Spinal cord (tissue), 10 donors: ENCODE measurements around the gene MAP7D1. TPM values are rescaled to one million over a fixed set of nuclear protein-coding genes. Genes with fewer than 3 reads are reported as not detected.
A peak's percentile ranks its signal among the peaks of the same experiment; 100 is the strongest.

Experiments
- DNase-seq, 6 donors: peaks; one replicate each; pipeline versions ENCODE4 v3.0.0 to v3.0.0-alpha.2; 2013 to 2015; ENCODE audit warnings: low spot score in 6 of 6, low read depth in 4 of 6
- H3K27ac ChIP-seq: one replicate; pipeline ENCODE4 v1.5.1; 2013; ENCODE audit warnings: low read depth, low read length, control low read depth
- H3K27me3 ChIP-seq: one replicate; pipeline ENCODE4 v1.6.1; 2013; ENCODE audit warnings: low read length; ENCODE audit not compliant: control insufficient read depth, insufficient read depth
- H3K36me3 ChIP-seq: one replicate; pipeline ENCODE4 v1.6.1; 2013; ENCODE audit warnings: low read length; ENCODE audit not compliant: control insufficient read depth, insufficient read depth
- H3K4me1 ChIP-seq: one replicate; pipeline ENCODE4 v1.6.1; 2013; ENCODE audit warnings: low read length; ENCODE audit not compliant: control insufficient read depth, insufficient read depth
- H3K4me3 ChIP-seq: one replicate; pipeline ENCODE4 v1.5.1; 2013; ENCODE audit warnings: low read depth, low read length, control low read depth
- H3K9me3 ChIP-seq: one replicate; pipeline ENCODE4 v1.6.1; 2013; ENCODE audit warnings: low read length; ENCODE audit not compliant: control insufficient read depth, insufficient read depth
- WGBS: methylation state at CpG from one replicate; pipeline ENCODE4 v1.1.5; 2013; ENCODE audit warnings: missing lambda C conversion rate; ENCODE audit not compliant: insufficient coverage; 5-methylcytosine and 5-hydroxymethylcytosine counted together
- long read RNA-seq, 4 donors: transcript quantifications; one replicate each; lab custom pipeline, GENCODE V29; 2026
- polyA plus RNA-seq, 2 donors: library from polyadenylated mRNA; unstranded; fragments of 120-200 nt; gene quantifications; one replicate each; pipeline ENCODE4 v1.2.1, GENCODE V29; 2013; ENCODE audit not compliant: insufficient read length in 2 of 2
- total RNA-seq, 2 donors: library from RNA; depleted of rRNA in 1 of 2; stranded (reverse); fragments of 120-200 nt in 1 of 2; fragments of >200 nt in 1 of 2; gene quantifications; one replicate each; pipeline versions ENCODE4 v1.2.3 to v1.2.4, GENCODE V29; 2013 to 2014
- donor health status: healthy.

Gene MAP7D1
- 10 to 100 TPM; 52.4 to 64.5 TPM for total RNA-seq
- 100 to 1,000 TPM; 183 to 209 TPM for polyA plus RNA-seq
- long read RNA-seq, donor 1, transcript MAP7D1-203 (18 exons, 3,238 nt): major isoform, 9 of 60 reads
- long read RNA-seq, donor 1, partial matches to known transcripts: 49 of 60 reads
- long read RNA-seq, donor 1, other reads (novel, unspliced or antisense): 0 of 60 reads
- long read RNA-seq, donor 2, partial matches to known transcripts: 6 of 8 reads
- long read RNA-seq, donor 2, other reads (novel, unspliced or antisense): 0 of 8 reads
- long read RNA-seq, donor 3, partial matches to known transcripts: 29 of 34 reads
- long read RNA-seq, donor 3, other reads (novel, unspliced or antisense): 0 of 34 reads
- long read RNA-seq, donor 4, partial matches to known transcripts: 0 of 1 reads
- long read RNA-seq, donor 4, other reads (novel, unspliced or antisense): 0 of 1 reads

DNA sequence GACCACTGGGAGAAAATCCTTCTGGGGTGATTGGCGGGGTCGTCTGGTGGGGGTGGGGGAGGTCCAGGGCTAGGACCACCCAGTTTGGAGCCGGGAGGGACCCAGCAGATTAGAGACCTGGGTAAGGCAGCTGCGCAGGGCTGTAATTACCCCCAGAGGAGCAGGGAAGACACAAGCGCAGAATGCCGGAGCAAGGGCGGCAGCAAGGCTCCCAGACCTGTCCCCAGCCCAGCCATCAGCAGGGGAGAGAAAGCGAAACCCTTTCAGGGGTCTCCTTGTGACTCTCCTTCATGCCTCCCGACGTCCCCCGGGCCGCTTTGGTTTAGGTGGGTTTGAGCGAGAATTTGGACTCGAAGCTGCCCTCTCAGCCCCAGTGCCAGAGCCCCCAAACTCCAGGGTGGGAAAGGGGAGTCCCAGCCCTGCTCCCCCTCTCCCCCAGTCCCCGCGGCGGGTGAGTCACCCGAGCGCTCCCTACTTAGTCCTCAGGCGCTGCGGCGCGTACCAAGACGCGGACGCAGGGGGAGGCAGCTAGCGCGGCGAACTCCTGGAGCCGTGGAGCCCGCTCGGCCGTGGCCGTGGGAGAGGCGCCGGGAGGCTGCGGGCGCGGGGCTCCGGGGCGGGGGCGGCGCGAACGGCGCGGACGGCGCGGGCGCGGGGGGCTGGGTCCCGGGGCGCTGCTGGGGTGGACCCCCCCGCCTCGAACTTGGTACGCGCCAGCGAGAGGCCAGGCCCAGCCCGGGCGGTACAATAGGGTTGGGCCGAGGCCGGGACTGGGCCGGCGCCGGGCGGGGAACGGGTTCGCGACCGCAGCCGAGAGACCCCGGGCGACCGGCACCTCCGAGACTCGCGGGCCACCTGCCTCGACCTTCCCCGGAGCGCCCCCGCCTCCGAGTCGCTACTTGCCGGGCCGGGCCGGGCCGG, at the start of gene MAP7D1:
Gene MAP7D1, plus strand, starts transcription at position 753 of the 921 bp plus-strand sequence. CDS start 258 bp downstream, outside the sequence.
- H3K36me3 ChIP-seq: peaks cover 13% of the 10 kb centered on the region
- peaks cover 55% of the 10 kb centered on the region for H3K4me1 ChIP-seq
- under 1% methylated on average over 81 of the region's 88 CpGs for WGBS

DNA sequence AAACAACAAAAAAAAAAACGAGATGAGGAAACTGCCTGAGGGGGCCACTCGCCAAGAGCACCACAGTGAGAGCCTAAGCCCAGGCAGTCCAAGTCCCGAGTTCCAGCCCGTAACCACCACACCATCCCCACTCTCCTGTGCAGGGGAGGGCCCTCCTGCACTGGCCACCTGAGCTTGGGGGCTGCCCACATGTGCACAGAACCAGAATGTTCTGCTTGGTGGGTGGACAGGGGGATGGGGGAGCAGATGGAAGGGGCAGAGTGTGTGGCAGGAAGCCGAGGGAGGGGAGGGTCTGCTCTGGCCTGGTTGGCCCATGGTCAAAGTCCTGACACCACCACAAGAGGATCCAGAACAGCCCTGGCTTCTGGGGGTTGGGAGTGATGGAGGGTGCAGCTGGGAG, 49.7 kb upstream of the MAP7D1 start:
- H3K9me3 ChIP-seq: no peaks in the 10 kb centered on the region
- H3K27me3 ChIP-seq: no peaks in the 10 kb centered on the region
- H3K4me3 ChIP-seq: no peak overlapping the region
- no peak for DNase-seq
- no peak overlapping the region for H3K27ac ChIP-seq
- 36% methylated on average over 3 of the region's 5 CpGs for WGBS
- H3K4me1 ChIP-seq: no peaks in the 10 kb centered on the region
- no peaks in the 10 kb centered on the region for H3K36me3 ChIP-seq

More for the DNA sequence above, at the start of gene MAP7D1:
- H3K27ac ChIP-seq: peak within 1 kb of the TSS; percentile 98
- peak within 1 kb of the TSS; percentile 91 for H3K4me3 ChIP-seq
- no peaks in the 10 kb centered on the region for H3K9me3 ChIP-seq
- peak in 2 of 6 donors; percentile 90 to 93 for DNase-seq
- H3K27me3 ChIP-seq: no peaks in the 10 kb centered on the region

DNA sequence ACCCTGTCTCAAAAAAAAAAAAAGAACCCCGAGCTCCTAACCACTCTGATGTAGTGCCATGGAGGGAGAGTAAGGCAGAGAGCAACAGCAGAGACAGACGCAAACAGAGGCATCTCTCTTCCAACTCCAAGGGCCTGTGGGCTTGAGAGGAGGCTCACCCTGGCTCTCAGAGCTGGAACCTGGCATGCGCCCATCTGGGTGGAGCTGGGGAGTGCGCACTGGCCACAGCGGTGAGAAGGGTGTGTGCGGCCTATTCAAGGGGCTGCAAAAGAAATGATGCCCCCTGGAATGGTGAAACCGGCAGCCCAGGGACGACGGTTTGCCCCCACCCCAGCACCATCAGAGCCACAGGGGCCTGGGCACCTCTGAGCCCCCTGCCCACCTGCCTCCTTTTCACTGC, 48.6 kb upstream of the MAP7D1 start:
- WGBS: 84% methylated on average over 7 of the region's 9 CpGs
- DNase-seq: no peak
- Histone ChIP-seq H3K27me3 (no peaks in the 10 kb centered on the region), H3K27ac (no peak overlapping the region), H3K9me3 (no peaks in the 10 kb centered on the region), H3K4me1 (no peaks in the 10 kb centered on the region), H3K4me3 (no peak overlapping the region), H3K36me3 (no peaks in the 10 kb centered on the region)

DNA sequence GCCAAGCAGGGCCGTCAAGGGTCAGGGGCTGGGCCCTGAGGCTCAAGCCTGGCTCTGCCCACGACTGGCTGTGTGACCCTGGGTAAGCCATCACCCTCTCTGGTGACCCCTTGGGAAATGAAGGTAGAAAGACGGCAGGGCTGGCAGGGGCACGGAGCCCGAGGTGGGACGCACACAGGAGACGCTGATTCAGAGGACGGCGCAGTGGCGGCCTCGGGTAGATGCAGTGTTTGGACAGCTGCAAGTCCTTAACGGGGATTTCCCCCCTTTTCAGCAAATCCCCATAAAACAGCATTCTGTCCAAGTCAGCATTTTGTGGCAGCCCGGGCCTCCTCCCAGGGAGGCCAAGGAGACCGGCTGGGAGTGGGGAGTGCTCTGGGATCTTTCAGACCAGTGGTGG, 47.6 kb upstream of the MAP7D1 start:
- no peaks in the 10 kb centered on the region for H3K36me3 ChIP-seq
- H3K4me3 ChIP-seq: no peak overlapping the region
- H3K4me1 ChIP-seq: no peaks in the 10 kb centered on the region
- DNase-seq: no peak
- no peaks in the 10 kb centered on the region for H3K27me3 ChIP-seq
- no peak overlapping the region for H3K27ac ChIP-seq
- no peaks in the 10 kb centered on the region for H3K9me3 ChIP-seq
- WGBS: 74% methylated on average over 11 of the region's 14 CpGs

DNA sequence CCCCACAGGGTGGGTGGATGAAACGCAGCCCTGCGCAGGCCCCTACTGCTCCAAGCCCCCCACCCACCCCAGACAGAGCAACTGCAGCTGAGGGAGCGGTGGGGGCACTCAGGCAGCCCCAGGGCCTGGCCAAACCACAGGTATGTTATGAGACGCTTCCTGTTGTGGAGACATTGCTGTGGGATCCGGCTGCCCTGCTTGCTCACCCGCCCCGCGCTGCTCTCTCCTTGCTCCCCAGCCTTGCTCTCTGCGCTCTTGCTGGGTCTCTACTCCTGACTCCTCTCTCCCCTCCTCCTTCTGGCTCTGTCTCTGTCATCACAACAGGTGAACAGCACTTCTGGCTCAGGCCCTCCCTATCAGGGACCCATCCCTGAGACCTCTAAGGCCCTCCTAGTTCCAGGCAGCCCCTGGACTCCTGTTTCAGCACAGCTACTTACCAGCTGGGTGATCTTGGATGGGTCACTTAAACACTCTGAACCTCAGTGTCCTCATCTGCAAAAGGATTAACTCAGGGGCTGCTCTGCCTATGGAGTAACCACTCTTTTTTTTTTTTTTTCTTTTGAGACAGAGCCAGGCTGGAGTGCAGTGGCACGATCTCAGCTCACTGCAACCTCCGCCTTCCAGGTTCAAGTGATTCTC, 46.8 kb upstream of the MAP7D1 start:
- Histone ChIP-seq H3K4me1 (no peaks in the 10 kb centered on the region), H3K9me3 (no peaks in the 10 kb centered on the region), H3K36me3 (no peaks in the 10 kb centered on the region), H3K27ac (no peak overlapping the region), H3K27me3 (no peaks in the 10 kb centered on the region), H3K4me3 (no peak overlapping the region)
- DNase-seq: no peak
- 88% methylated on average over 8 of the region's 11 CpGs for WGBS

DNA sequence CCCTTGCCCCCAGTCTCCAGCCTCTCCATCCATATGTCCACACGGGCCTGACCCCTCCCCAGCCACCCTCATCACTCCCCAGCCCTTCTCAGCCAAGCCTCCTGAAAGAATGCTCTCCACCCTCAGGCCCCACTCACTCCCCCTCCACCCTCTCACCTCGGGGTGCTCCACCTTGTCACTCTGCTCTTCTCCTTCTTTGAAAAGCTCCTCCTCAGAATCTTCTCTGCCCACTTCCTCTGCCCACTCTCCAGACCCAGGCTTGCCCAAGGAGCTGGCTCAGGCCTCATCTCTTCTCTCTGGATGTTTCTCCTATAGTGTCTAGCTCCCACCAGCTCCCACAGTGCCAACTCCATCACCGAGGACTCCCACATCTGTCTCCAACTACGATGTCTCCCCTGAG, 44.8 kb upstream of the MAP7D1 start:
- Histone ChIP-seq H3K27me3 (no peaks in the 10 kb centered on the region), H3K27ac (no peak overlapping the region), H3K4me3 (no peak overlapping the region), H3K36me3 (peaks cover 3% of the 10 kb centered on the region), H3K4me1 (peaks cover 17% of the 10 kb centered on the region), H3K9me3 (no peaks in the 10 kb centered on the region)
- DNase-seq: no peak
- 58% methylated on average over 4 of the region's 4 CpGs for WGBS

DNA sequence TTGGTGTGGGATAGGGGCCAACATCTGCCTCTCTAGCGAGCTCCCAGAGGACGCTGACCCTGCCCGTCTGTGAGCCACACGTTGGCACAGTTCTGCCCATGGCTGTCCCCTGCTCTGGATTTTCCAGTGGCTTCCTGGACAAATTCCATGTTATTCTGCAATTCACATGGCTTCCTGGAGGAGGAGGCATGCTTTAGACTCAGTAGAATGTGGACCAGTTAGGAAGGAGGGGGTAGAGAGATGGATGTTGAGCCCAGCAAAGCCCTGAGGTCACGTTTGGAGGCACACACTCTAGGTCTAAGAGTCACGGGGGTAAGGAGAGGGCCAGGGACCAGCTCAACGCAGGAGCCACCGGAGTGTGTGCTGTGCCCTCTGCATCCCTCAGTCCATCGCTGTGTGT, 43.1 kb upstream of the MAP7D1 start:
- Histone ChIP-seq H3K9me3 (no peaks in the 10 kb centered on the region), H3K27ac (no peak overlapping the region), H3K4me1 (peaks cover 27% of the 10 kb centered on the region), H3K4me3 (no peak overlapping the region), H3K27me3 (no peaks in the 10 kb centered on the region), H3K36me3 (peaks cover 3% of the 10 kb centered on the region)
- no peak for DNase-seq
- WGBS: 85% methylated on average over 9 of the region's 9 CpGs

DNA sequence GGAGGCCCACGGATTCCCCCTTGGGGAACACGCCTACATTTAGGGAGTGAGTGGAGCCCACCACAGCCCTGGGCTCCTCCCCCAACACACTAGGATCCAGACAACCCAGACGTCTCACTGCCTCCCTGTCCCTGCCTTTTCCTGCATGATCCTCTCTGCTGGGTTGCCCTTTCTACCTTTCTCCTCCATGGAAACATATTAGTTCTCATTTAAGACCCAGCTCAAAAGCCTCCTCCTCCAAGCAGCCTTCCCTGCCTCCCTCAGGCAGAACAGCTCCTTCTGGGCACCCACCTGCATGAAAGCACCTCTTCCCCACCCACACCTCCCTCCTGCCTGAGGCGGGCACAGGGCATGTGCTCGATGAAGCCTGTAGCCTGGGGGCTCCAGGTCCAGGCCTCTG, 41.6 kb upstream of the MAP7D1 start:
- H3K4me1 ChIP-seq: peaks cover 39% of the 10 kb centered on the region
- H3K9me3 ChIP-seq: no peaks in the 10 kb centered on the region
- no peaks in the 10 kb centered on the region for H3K27me3 ChIP-seq
- peaks cover 3% of the 10 kb centered on the region for H3K36me3 ChIP-seq
- DNase-seq: no peak
- no peak overlapping the region for H3K27ac ChIP-seq
- H3K4me3 ChIP-seq: no peak overlapping the region
- 69% methylated on average over 5 of the region's 5 CpGs for WGBS

DNA sequence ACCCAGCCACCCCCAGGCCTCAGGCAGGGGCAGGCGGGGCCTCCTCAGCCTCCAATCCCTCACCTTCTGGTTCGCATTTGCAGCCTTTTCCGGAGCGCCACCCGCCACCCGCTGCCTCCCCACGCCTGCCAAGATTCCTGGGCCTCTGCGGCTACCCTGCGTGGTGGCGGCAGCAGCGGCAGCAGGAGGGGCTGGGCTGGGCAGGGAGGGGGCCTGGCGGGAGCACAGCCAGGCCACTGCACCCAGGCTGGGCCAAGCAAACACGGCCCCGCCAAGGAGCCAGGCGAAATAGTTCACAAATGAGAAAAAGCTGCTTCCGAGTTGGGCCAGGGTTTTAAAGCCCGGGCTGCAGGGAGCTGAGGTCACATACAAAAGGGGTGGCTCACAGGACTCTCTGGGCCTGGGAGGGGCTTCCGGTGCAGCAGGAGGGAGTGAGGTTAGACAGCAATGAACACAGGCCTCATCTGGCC, 40.7 kb upstream of the MAP7D1 start:
- WGBS: 26% methylated on average over 18 of the region's 18 CpGs
- peak in 2 of 6 donors; percentile 18 to 74 for DNase-seq
- Histone ChIP-seq H3K4me3 (no peak overlapping the region), H3K9me3 (no peaks in the 10 kb centered on the region), H3K4me1 (peaks cover 45% of the 10 kb centered on the region), H3K36me3 (peaks cover 3% of the 10 kb centered on the region), H3K27me3 (no peaks in the 10 kb centered on the region), H3K27ac (peak overlapping the region; percentile 64)
